ENCODE data around the gene KIF13A.
"Not testable (repeated sequence)": the region's sequence is repeated elsewhere in the genome, so short reads cannot be mapped to it uniquely, and the experiment has no call there.

Gene KIF13A

DNA sequence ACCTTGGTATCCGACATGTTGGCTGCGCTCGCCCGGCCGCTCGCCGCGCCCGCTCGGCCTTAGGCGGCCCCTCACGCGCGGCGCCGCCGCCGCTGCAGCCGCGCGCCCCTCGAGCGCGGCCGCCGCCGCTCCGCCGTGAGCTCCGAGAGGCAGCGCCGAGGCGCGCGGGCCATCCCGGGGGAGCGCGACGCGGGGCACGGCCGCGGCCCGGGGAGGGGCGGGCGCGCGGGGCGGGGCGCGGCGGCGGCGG, at the start of gene KIF13A:
TSS of gene KIF13A (minus strand) at position 189 of the 250 bp plus-strand sequence. CDS start at position 17, 172 bp downstream.
- no peak for DNase-seq

DNA sequence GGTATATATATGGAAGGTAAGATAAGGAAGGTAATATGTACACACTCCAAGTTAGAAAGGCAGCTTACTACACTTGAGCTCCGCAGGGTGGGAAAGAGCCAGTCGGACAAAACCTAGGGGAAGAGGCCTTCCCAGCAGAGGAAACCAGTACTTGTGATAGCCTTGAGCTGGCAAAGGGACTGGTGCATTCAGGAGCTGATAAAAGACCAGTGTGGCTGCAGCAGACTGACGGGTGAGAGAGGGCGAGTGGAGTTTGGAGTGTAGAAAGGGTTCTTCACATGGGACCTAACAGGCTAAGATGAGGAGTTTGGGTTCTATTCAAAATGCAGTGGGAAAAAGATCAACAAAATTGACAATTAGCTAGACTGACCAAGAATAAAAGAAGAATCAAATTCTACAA, 49.3 kb upstream of the KIF13A start:
- DNase-seq: no peak

DNA sequence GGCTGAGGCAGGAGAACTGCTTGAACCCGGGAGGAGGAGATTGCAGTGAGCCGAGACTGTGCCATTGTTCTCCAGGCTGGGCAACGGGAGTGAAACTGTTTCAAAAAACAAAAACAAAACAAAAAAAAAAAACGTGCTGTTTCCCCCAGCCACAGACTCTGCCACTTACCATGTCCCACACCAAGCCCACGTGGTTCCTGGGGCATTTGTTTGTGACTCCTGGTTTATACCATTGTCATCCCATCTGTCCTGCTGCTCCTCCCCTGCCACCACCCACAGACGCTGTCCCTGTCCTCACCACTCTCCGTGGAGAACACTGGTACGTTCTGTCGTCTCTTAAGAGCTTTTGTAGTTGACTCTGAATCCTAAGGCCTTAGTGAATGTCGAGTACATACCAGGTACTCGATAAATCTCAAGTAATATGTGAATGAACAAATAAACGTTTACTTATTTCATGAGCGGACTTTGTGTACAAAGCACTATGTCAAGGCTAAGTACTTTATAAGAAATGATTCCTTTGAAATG, 48.0 kb upstream of the KIF13A start:
- no peak for DNase-seq

DNA sequence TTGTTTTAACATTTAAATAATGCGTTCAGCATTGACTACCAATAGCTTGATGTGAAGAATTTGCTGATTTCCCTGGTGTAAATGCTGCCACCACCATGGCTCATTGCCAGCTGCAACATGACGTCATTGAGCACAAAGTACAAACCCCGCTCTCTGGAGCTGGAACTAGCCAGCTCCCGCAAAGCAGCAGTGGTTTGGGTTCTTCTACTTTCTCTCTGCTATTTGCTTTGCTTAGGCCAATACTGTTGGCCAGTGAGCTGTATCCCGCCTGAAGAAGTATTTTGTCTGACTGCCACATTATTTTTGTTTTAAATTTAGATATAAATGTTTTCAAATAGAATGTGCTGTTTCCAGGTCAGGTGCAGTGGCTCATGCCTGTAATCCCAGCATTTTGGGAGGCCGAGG, 47.4 kb upstream of the KIF13A start:
- DNase-seq: no peak

DNA sequence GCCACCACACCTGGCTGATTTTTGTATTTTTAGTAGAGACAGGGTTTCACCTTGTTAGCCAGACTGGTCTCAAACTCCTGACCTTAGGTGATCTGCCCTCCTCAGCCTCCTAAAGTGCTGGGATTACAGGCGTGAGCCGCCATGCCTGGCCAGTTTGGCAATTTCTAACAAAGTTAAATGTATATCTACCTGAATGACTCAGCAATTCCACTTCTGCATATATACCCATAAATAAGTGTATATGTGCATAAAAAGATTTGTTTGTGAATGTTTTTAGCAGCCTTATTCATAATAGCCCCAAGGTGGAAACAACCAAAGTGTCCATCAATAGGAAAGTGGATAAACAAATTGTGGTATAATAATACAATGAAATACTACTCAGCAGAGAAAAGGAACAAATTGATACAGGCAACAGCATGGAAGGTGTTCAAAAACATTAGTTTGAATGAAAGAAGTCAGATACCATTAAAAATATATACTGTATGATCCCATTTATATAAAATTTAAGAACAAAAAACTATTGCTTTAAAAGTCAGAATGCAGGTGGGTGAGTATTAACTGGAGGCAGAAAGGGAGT, 44.3 kb upstream of the KIF13A start:
- DNase-seq: no peak

DNA sequence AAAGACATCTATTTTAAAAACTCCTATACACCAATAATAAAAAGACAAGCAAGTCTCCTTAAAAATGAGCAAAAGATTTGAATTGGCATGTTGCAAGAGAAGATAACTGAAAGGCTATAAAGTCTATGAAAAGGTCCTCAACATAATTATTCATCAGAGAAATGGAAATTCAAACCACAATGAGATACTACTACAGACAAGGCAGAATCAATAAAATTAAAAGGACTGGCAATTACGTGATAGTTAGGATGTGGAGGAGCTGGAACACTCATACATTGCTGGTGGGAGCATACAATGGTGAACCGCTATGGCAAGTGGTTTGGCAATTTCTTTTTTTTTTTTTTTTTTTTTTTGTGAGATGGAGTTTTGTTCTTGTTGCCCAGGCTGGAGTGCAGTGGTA, 43.8 kb upstream of the KIF13A start:
- no peak for DNase-seq

DNA sequence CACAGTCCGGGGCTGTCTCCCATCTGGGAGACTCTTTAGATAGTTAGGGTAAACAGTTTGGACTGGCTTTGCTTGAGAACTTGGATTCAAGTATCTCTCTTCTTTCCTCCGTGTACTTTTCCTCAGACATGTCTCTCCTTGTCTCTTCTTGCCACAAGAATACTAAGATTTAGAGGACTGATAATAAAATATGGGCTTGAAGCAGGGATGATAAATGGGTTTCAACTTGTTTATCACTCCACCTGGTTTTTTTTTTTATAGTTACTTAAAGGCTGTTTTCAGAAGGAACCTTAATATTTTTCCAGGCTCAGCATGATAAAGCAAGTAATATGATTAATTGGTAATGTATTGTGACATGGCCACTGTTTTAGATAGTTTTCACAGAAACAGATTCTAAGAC, 40.9 kb upstream of the KIF13A start:
- DNase-seq: no peak

DNA sequence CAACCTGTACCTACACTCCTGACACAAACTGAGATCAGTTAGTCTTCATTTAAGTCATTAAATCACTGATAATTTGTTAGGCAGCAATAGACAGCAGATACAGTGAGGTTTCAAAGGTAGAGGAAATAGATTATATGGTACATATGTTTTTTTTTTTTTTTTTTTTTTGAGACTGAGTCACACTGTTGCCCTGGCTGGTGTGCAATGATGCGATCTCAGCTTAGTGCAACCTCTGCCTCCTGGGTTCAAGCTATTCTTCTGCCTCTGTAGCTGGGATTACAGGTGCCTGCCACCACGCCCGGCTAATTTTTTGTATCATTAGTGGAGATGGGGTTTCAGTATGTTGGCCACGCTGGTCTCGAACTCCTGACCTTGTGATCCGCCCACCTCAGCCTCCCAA, 38.2 kb upstream of the KIF13A start:
- DNase-seq: no peak

DNA sequence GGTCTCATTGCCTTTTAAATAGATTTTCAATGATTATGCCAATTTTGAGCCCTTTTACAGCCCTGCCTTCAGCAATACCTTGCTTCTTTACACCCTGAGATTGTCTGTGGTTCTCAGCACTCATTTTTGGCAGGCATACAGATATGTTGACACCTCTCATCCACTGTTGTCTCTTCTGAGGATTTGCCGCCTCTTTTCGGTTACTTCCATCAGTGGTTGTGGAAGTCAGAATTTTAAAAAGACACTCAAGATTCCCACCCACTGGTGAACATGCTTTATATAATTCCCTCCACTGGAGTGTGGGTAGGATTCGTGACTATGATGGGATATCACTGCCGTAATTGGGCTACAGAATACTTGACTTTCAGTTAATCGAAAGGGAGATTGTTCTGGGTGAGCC, 37.4 kb upstream of the KIF13A start:
- DNase-seq: no peak

DNA sequence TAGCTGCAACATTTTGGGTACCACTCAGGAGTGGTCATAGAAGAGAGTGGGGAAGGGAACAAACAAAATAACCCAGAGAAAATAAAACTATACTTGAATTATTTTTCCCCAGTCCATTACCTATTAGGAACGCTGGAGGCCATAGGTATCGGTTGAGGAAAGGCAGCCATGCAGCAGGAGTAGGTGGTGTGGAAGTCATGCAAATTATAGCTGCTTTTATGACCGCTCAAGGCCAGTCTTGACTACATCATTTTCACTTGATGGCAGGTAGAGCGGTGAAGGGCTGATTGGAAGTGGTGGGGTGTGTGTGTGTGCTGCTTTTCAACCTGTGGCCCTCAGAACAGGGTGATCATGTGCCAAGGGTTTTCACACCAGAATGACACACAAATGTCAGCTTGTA, 36.5 kb upstream of the KIF13A start:
- no peak for DNase-seq

DNA sequence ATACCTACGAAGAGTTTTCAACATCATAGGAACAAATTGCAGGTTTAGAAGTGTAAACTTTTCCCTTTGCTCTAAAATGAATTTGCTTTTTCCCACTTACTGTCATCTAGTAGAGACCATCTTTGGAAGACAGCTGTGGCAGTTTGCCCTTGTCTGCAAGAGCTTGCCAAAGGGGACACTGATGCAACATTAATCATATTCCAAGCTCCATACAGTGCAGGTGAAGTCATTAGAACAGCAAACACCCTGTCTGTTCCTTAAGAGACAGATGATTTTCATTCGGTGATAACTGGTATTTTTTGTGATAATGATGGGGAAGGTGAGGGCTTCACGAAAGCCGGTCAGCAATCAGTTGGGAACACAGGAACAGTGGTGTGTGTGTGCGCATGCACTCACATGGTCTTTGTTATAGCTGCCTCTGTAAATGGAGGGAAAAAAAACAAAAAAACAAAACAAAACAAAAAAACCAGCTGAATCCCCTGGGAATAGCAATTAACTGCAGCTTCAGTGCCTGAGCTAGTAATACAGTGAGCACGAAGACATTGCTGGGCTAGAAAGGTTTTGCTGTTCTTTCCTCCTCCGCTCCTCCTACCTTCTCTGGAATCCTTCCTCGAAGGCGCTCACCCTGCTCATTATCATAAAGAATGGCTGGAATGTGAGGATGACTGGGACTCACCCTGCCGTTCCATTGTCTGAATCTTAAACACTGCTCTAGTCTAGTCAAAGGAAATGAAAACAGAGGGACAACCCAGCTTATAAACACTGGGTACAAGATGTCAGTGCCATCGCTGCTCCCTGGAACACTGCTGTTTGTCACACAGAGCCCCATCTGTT, 35.2 kb upstream of the KIF13A start:
- no peak for DNase-seq

DNA sequence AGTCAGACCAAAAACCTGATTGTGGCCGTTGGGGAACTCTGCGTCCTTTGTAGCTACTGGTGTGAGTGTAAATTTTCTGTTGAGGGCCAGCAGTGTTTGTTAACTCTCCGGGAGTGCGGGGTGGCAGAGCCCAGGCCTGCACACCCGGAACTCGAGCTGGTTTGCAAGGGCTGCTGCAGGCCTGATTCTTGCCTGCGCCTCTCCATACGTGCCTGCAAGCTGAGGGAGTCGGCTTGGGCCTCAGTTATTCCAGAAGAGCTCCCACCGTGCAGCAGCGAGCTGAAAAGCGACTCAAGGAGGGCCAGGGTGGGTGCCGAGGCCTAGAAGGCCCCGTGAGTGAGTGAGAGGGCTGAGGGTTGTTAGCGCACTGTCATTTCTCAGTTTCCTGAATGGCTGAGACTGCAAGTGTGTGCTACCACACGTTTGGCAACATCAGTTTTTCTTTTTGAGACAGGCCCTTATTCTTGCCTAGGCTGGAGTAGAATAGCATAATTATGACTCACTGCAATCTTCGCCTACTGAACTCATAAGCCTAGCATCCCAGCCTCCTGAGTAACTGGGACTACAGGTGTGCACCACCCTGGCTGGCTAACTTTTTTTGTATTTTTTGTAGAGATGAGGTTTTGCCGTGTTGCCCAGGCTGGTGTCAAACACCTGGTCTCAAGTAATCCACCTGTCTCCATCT, 33.9 kb upstream of the KIF13A start:
- DNase-seq: no peak

DNA sequence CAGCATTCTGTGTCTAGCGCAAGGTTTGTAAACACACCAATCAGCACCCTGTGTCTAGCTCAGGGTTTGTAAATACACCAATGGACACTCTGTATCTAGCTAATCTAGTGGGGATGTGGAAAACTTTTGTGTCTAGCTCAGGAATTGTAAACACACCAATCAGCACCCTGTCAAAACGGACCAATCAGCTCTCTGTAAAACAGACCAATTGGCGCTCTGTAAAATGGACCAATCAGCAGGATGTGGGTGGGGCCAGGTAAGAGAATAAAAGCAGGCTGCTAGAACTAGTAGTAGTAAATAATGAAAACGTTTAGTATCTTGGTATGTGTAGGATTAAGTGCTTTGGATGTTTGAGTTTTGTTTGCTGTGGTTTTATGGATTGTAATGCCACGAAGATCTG, 33.1 kb upstream of the KIF13A start:
- not testable (repeated sequence) for DNase-seq

DNA sequence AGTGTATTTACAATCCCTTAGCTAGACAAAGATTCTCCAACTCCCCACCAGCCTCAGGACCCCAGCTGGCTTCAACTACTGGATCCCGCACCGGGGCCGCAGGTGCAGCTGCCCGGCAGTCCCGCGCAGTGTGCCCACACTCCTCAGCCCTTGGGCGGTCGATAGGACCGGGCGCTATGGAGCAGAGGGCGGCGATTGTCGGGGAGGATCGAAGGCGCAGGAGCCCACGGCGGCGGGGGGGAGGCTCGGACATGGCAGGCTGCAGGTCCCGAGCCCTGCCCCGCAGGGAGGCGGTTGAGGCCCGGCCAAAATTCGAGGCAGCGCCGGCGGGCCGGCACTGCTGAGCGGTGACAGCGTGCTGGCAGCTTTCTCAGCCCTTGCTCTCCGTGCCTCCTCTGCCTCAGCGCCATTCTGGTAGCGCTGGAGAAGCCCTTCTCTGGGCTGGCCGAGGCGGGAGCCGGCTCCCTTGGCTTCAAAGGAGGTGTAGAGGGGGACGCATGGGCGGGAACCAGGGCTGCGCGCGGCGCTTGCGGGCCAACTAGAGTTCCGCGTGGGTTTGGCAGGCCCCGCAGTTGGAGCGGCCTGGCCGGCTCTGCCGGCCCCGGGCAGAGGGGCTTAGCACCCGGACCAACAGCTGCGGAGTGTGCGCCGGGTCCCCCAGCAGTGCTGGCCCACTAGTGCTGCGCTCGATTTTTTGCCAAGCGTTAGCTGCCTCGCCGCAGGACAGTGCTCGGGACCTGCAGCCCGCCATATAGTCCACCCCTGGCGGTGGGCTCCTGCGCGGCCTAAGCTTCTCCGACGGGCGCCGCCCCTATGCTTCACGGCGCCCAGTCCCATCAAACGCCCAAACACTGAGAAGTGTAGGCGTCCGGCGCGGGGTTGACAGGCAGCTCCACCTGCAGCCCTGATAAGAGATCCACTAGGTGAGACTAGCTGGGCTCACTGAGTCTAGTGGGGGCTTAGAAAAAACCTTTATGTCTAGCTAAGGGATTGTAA, 32.4 kb upstream of the KIF13A start:
- no peak for DNase-seq

DNA sequence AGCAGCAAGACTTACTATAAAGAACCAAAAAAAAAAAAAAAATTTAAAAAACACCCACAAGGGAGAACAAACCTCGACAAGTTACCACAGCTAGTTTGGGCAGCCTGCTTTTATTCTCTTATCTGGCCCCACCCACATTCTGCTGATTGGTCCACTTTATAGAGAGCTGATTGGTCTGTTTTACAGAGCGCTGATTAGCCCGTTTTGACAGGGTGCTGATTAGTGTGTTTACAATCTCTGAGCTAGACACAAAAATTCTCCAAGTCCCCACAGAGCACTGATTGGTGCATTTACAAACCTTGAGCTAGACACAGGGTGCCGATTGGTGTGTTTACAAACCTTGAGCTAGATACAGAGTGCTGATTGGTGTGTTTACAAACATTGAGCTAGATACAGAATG, 31.7 kb upstream of the KIF13A start:
- not testable (repeated sequence) for DNase-seq

DNA sequence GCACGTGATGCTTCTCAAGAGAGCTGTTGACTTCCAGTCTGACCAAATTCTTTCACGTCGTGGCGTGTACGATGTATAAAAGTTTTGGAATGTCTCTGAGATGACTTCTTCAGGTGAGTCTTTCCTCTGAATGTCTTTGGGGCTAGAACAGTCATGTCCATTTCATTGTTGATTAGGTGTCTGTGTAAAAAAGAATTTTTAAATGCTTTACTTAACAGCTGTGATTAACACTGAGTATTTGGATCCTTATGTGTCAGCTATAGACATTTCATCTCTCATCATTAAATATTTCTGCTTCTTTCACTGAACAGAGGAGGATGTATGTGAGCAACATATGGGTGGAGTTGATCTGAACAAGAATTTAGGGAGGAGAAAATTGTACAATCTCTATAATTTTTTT, 29.3 kb upstream of the KIF13A start:
- DNase-seq: no peak

DNA sequence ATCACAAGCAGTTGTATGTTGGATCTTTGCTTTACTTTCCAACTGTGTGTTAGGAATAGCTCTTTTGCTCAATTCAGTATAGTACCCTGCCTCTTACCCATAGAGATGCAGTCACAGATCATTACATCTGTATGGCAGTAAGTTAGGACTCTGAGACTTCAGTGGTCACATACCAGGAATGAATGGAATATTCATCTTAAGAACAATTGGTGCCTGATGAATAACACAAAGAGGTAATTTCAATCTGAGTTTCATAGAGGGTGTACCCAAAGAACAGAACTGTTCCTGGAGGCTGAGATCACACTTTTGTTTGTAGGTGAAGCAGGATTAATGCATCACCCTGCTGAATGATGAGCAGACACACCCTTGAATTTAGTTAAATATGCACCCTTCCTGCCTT, 28.7 kb upstream of the KIF13A start:
- no peak for DNase-seq

DNA sequence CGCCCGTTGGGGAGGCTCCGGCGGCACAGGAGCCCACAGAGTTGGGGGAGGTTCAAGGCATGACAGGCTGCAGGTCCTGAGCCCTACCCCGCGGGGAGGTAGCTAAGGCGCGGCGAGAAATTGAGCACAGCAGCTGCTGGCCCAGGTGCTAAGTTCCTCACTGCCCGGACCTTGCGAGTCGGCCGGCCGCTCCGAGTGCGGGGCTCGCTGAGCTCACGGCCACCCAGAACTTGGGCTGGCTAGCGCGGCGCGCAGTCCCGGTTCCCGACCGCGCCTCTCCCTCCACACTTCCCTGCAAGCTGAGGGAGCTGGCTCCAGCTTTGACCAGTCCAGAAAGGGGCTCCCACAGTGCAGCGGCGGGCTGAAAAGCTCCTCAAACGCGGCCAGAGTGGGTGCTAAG, 23.9 kb upstream of the KIF13A start:
- no peak for DNase-seq

DNA sequence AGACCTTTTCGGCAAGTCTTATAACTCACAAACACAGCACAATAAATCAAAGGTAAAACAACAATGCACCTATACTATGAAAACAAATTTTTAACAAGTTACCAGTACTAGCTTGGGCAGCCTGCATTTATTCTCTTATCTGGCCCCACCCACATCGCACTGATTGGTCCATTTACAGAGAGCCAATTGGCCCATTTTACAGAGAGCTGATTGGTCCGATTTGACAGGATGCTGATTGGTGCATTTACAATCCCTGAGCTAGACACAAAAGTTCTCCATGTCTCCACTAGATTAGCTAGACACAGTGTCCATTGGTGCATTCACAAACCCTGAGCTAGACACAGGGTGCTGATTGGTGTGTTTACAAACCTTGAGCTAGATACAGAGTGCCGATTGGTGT, 23.1 kb upstream of the KIF13A start:
- not testable (repeated sequence) for DNase-seq

DNA sequence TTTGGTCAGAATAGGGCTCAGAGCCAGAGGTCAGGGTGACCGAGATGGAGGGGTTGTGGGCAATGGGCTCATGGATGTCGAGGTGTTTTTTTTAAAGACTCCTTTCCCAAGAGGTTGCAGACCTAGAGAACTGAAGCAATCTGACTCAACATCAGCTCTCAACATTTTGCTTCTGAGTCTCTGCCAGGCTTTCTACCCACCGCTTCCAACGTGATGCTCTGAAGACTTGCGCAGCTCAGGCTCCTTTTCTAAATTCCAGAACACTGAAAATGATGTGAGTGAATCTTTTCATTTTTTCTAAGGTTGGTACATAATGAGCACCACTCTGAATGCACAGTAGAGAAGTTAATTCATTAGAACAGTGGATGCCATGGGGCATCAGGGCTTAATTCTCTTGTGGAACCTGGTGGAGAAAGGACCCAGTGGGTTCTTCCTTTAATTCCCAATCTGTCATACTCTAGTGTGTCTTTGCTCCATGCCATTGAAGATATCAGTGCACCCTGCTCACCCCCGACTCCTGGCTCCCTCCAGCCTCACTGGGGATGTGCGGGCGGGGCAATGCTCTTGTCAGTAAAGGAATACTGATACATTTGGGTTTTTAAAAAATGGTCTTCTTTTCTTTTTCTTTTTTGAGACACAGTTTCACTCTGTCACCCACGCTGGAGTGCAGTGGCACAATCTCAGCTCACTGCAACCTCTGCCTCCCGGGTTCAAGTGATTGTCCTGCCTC, 17.0 kb upstream of the KIF13A start:
- DNase-seq: no peak

DNA sequence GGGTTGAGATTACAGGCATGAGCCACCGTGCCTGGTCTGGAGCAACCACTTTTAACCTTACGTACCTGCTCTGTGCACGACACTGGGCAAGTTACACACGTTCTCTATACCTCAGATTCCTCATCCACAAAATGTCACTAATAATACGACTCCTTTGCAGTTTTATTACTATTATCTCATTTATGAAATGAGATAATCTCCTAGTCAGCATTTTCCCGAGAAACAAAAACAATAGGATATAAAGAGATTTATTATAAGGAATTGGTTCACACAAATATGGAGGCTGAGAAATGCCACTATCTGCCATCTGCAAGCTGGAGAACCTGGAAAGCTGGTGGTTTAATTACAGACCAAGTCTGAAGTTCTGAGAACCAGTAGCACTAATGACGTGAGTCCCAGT, 12.0 kb upstream of the KIF13A start:
- DNase-seq: no peak

DNA sequence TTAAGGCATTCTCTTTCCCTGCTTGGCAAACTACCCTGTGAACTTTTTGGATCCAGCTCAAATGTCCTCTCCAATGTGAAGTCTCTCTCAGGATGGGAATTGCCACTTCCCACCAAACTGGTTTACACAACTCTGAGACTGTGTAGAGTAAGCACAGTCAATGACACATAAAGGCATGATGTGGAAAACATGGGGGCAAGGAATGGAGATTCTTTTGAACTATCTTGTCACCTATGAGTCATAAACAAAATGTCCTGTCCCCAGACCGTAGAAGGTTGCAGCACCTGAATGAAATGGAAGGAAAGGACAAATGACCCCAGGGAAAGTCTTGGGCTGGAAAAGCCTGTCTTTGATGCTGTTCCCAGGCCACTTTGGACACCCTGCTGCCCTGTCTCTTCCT, 11.0 kb upstream of the KIF13A start:
- no peak for DNase-seq

All from NCI-H1092 (cell line).